OCI-LY1 (cell line): ENCODE results near the gene ZNF181.

Source experiments
- H2AFZ ChIP-seq: fragments of 200-600 bp; sonication (generic), shearing (Covaris generic); 2 replicates; pipeline ENCODE4 v1.6.0; 2014; ENCODE audit warnings: antibody characterized with exemption, mild to moderate bottlenecking, low read length
- H3F3A ChIP-seq: fragments of 200-600 bp; sonication (generic), shearing (Covaris generic); 2 replicates; pipeline ENCODE4 v1.6.0; 2014; ENCODE audit warnings: mild to moderate bottlenecking, antibody characterized with exemption, low read length, moderate library complexity; ENCODE audit not compliant: insufficient read depth
- H3K27ac ChIP-seq: fragments of 200-600 bp; sonication (generic); 2 replicates; pipeline ENCODE4 v1.5.1; 2014; ENCODE audit warnings: low read length, mixed run types, mild to moderate bottlenecking, low read depth; ENCODE audit not compliant: poor library complexity, severe bottlenecking
- H3K27me3 ChIP-seq: fragments of 200-600 bp; sonication (generic); 2 replicates; pipeline ENCODE4 v1.6.0; 2014; ENCODE audit warnings: antibody characterized with exemption, mild to moderate bottlenecking, low read length, moderate library complexity; ENCODE audit not compliant: insufficient read depth
- H3K36me3 ChIP-seq: fragments of 200-600 bp; sonication (generic); 2 replicates; pipeline ENCODE4 v1.6.1; 2014; ENCODE audit warnings: mild to moderate bottlenecking, antibody characterized with exemption, low read length, moderate library complexity, mixed read lengths; ENCODE audit not compliant: insufficient read depth
- H3K4me1 ChIP-seq: fragments of 200-600 bp; sonication (generic); 2 replicates; pipeline ENCODE4 v1.5.1; 2014; ENCODE audit warnings: mild to moderate bottlenecking, low read length, moderate library complexity; ENCODE audit not compliant: insufficient read depth, severe bottlenecking
- H3K4me2 ChIP-seq: fragments of 200-600 bp; sonication (generic), shearing (Covaris generic); 2 replicates; pipeline ENCODE4 v1.6.1; 2014; ENCODE audit warnings: low read length
- H3K4me3 ChIP-seq: fragments of 200-600 bp; sonication (generic); 2 replicates; pipeline ENCODE4 v1.5.1; 2014; ENCODE audit warnings: low read length, low read depth, mild to moderate bottlenecking, mixed read lengths; ENCODE audit not compliant: poor library complexity, severe bottlenecking
- H3K79me2 ChIP-seq: fragments of 200-600 bp; shearing (Covaris generic); 2 replicates; pipeline ENCODE4 v1.6.1; 2016; ENCODE audit warnings: mixed run types, low read length, mixed read lengths; ENCODE audit not compliant: insufficient read depth
- H3K9ac ChIP-seq: fragments of 200-600 bp; sonication (generic), shearing (Covaris generic); 2 replicates; pipeline ENCODE4 v1.6.1; 2014; ENCODE audit warnings: mild to moderate bottlenecking, low read length, mixed read lengths
- H3K9me2 ChIP-seq: fragments of 200-600 bp; sonication (generic), shearing (Covaris generic); 2 replicates; pipeline ENCODE4 v1.6.1; 2014; ENCODE audit warnings: low read depth, mild to moderate bottlenecking, low read length, mixed read lengths
- H3K9me3 ChIP-seq: fragments of 200-600 bp; shearing (Covaris generic); 2 replicates; pipeline ENCODE4 v1.6.1; 2014; ENCODE audit warnings: low read length, mixed read lengths
- H4K20me1 ChIP-seq: fragments of 200-600 bp; sonication (generic), shearing (Covaris generic); 2 replicates; pipeline ENCODE4 v1.6.0; 2016; ENCODE audit warnings: mild to moderate bottlenecking, low read length; ENCODE audit not compliant: insufficient read depth
- CTCF ChIP-seq: fragments of 200-600 bp; sonication (generic), shearing (Covaris generic); IDR thresholded peaks from 2 replicates; pipeline ENCODE4 v1.5.1; 2017; ENCODE audit warnings: mild to moderate bottlenecking, antibody characterized with exemption, low read length, moderate library complexity, mixed read lengths
- EZH2 ChIP-seq: fragments of 200-600 bp; sonication (generic), shearing (Covaris generic); IDR thresholded peaks from 2 replicates; pipeline ENCODE4 v1.8.0; 2017; ENCODE audit warnings: borderline replicate concordance, mixed run types, mild to moderate bottlenecking, antibody characterized with exemption, low read length, moderate library complexity, mixed read lengths

ZNF181 gene

GRCh38 chr19:34713262-34713637, 20.8 kb upstream of the ZNF181 start:
- Histone ChIP-seq H3K4me3 (no peak overlapping the region), H3K4me2 (no peak overlapping the region), H2AFZ (no peak overlapping the region), H3K9ac (no peak overlapping the region), H3K9me3 (peaks cover 17% of the 10 kb centered on the region), H3K36me3 (no peaks in the 10 kb centered on the region), H3K79me2 (no peaks in the 10 kb centered on the region), H3K27me3 (no peaks in the 10 kb centered on the region), H3K9me2 (no peaks in the 10 kb centered on the region), H3K27ac (no peak overlapping the region), H3F3A (no peaks in the 10 kb centered on the region), H3K4me1 (no peaks in the 10 kb centered on the region), H4K20me1 (no peaks in the 10 kb centered on the region)
- TF ChIP-seq EZH2 (no peak), CTCF (no peak)

- Histone ChIP-seq H3F3A (no peaks in the 10 kb centered on the region), H3K27me3 (no peaks in the 10 kb centered on the region), H3K27ac (no peak overlapping the region), H4K20me1 (no peaks in the 10 kb centered on the region), H2AFZ (no peak overlapping the region), H3K4me2 (no peak overlapping the region), H3K9me3 (peaks cover 17% of the 10 kb centered on the region), H3K9me2 (no peaks in the 10 kb centered on the region), H3K4me3 (no peak overlapping the region), H3K79me2 (no peaks in the 10 kb centered on the region), H3K36me3 (no peaks in the 10 kb centered on the region), H3K9ac (no peak overlapping the region), H3K4me1 (no peaks in the 10 kb centered on the region)
- TF ChIP-seq EZH2 (no peak), CTCF (no peak)
These were observed 18.7 kb upstream of the ZNF181 start for GRCh38 chr19:34715357-34715756.

GRCh38 chr19:34722353-34722752, 11.7 kb upstream of the ZNF181 start:
- Histone ChIP-seq H3K9ac (no peak overlapping the region), H3K9me3 (no peaks in the 10 kb centered on the region), H3K4me1 (no peaks in the 10 kb centered on the region), H3K36me3 (no peaks in the 10 kb centered on the region), H3K27ac (no peak overlapping the region), H3K27me3 (no peaks in the 10 kb centered on the region), H3K4me3 (no peak overlapping the region), H4K20me1 (no peaks in the 10 kb centered on the region), H3K79me2 (no peaks in the 10 kb centered on the region), H3K9me2 (no peaks in the 10 kb centered on the region), H3F3A (no peaks in the 10 kb centered on the region), H3K4me2 (no peak overlapping the region), H2AFZ (no peak overlapping the region)
- TF ChIP-seq CTCF (no peak), EZH2 (no peak)
